NCI-H128 (cell line): ENCODE results near the gene HOXB1.
"Not testable (repeated sequence)": the region's sequence is repeated elsewhere in the genome, so short reads cannot be mapped to it uniquely, and the experiment has no call there.

Source experiments
- DNase-seq: peaks from one replicate; lab custom pipeline; 2025; ENCODE audit not compliant: unreplicated experiment; lab: John Stamatoyannopoulos, UW

Gene HOXB1

GRCh38 chr17:48544349-48545021, 13.7 kb upstream of the HOXB1 start:
- no peak for DNase-seq

- no peak for DNase-seq
Observed at GRCh38 chr17:48543854-48544348, 13.1 kb upstream of the HOXB1 start.

GRCh38 chr17:48543107-48543853, 12.5 kb upstream of the HOXB1 start:
- DNase-seq = no peak

DNA sequence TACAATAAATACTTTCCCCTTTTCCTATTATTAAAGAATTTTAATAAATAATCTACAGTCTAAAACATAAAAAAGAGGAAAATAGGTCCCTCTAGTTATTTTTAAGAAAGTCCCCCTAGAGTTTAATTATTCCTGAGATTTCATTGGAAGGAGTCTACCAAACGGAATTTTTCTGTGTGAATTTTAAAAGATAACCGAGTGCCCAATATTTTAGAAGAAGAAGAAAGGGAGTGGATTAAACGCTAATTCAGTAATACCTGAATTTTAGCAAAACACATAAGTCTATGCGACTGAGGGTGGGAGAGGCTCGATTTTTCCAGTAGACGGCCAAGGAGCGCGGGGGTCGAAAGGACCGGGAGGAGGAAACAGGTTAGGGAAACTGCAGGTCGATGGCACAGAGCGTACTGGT, 11.9 kb upstream of the HOXB1 start:
- no peak for DNase-seq

GRCh38 chr17:48542114-48542656, 11.4 kb upstream of the HOXB1 start:
- no peak for DNase-seq

DNA sequence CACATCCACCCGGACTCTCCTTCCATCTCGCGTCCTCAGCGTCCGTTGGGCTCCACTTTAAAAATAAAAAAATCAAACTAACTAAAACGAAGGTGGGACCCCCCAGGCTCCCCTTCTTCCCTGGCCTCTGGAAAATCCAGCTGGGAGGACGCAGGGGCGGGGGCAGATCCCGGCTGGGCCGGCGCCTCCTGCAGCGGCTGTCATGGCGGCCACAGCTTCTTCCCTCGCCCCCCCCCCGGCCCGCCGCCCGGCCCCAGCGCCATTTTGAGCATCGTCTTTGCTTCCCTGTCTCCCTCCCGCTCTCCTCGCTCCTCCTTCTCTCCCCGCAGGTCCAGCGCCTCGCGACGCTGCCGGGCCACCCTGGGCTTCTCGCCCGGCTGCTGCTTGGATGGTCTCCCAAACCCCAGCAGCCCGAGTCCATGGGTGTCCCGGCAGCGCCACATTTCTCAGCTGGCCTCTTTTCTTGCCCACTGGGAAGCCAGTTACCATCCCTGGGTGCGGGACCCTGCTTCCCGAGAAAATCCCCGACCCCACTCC, 10.8 kb upstream of the HOXB1 start:
- DNase-seq = no peak

DNA sequence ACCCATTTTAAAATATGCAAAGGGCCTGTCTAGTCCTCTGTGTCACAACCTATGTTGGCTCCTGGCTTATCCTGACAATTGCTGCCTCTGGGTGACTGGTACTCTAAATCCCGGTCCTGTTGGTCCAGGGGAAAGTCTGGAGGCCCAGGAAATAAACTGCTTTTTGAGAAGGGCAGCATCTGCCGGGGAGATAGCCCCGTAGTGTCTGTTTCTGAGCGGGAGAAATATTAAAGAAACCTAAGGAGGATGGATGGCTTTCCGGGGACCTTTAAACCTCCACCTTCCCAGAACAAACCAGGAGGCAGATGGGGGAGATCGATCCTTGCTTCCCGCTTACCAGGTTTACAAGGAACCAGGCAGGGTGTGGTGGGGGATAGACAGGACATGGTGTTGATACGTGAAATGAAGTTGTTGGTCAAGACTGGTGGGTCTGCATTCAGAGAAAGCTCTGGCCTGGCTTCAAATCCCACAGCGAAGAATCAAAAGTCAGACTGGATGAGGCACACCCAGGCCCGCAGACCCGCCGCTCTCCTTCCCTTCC, 10.3 kb upstream of the HOXB1 start:
- no peak for DNase-seq

DNA sequence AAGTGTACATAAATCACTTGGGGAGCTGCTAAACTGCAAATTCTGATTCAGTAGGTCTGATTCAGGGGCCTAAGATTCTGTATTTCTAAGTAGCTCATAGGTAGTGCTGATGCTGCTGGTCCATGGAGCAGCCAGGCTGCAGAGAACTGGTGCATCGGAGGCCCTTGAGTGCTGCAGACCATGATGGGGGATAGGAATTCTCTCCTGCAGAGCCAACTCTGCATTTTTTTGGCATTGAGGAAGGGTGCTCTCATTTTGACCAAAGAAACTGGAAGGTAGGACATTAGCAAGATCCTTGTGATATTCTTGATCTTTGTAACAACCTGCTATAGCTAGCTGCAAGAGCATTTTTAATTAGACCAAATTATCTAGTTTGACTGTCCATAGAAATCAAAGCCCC, 9.4 kb upstream of the HOXB1 start:
- no peak for DNase-seq

DNA sequence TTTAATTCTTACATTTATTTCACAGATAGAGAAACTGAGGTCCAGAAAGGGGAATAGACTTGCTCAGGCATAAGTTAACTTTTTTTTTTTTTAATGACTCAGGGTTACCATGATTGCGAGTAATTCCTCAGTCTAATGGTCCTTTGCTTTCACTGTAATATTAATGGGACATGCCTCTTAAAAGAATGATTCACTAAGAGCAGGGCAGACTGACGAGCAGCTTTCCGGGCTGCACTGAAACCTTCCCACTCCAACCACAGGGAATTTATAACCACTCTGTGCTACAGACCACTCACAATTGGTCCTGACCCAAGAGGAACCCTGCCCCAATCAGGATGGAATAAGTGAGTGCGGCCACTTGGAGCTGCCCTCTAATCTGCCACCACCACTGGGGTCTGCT, 8.4 kb upstream of the HOXB1 start:
- no peak for DNase-seq

GRCh38 chr17:48537316-48537715, 6.5 kb upstream of the HOXB1 start:
- no peak for DNase-seq

DNA sequence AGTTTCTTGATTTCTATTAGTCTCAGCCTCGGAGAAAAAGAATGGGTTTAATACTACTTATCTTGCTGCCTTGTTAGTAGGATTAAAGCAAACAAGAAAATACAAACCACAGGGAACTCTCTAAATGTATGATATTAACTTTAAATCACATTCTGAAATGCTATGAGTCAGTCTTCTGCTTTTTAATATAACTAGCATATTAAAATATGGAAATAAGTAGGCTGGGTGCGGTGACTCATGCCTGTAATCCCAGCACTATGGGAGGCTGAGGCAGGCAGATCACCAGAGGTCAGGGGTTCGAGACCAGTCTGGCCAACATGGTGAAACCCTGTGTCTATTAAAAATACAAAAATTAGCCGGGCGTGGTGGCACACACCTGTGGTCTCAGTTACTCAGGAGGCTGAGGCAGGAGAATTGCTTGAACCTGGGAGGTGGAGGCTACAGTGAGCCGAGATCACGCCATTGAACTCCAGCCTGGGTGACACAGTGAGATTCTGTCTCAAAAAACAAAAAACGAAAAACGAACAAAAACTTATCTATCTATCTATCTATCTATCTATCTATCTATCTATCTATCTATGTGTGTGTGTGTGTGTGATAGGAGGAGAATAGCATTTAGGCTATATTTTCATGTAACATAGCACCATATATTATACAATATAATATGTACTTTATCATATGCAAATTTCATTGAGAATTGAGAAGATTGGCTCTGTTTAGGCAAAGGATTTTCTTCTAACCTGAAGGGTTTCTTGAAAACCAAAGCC, 5.2 kb upstream of the HOXB1 start:
- DNase-seq = not testable (repeated sequence)

DNA sequence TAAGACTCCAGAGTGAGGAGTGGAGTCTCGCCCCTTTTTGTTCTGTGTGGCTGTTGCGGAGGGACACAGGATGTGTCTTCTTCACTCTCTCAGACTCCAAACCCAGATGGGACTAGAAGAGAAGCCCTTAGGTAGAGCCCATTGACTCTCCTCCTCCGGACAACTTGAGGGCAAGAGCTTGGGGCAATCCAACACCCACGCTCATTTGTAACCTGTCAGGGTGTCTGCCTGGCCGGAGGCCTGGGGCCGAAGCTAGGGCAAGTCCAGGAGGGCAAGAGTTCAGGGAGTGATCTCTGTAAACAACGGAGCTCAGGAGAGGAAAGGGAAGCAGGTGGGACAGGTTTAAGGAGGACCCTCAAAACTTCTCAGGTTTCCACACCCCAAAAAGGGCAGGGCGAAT, 1.4 kb upstream of the HOXB1 start:
- no peak for DNase-seq

- DNase-seq = no peak
Observed at GRCh38 chr17:48530208-48530886, 464 bp downstream of the HOXB1 start.

- no peak for DNase-seq
Observed at GRCh38 chr17:48529683-48530009, 1.2 kb downstream of the HOXB1 start.

- no peak for DNase-seq
Observed at GRCh38 chr17:48528936-48529682, 1.7 kb downstream of the HOXB1 start.

DNA sequence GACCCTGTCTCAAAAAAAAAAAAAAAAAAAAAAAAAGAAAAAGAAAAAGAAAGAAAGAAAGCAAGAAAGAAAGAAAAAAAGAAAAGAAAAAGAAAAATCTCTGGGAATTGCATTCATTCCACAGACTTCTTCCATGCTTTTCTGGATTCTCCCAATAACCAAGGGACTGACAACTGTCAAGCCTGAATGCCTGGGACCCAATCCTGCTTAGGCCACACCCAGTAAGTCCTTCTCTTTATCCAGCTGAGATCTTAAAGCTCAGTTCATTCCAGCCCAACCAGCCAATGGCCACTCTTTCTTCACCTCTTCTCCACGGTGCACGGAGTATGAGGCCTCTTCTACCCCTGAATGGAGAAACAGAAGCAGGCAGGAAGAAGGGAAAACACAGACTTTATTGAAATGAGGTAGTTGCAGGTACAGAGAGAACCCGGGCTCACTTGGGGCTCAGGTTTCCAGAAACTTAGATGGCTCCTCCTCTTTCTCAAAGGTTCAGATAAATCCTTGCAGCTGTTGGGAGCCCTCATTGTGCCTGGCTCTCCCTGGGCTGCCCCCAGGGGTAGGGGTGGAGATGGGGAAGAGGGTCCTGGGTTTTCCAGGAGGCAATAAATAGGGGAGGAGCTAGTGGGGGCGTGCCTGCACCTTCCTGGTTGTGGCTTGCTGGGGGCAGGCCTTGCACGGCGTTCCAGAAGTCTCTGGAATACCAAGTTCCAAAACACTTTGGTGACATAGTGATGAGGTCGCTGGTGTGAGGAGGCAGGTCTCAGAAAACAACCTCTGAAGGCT, 2.5 kb downstream of the HOXB1 start:
- DNase-seq = no peak

GRCh38 chr17:48527547-48527932, 3.3 kb downstream of the HOXB1 start:
- no peak for DNase-seq

DNA sequence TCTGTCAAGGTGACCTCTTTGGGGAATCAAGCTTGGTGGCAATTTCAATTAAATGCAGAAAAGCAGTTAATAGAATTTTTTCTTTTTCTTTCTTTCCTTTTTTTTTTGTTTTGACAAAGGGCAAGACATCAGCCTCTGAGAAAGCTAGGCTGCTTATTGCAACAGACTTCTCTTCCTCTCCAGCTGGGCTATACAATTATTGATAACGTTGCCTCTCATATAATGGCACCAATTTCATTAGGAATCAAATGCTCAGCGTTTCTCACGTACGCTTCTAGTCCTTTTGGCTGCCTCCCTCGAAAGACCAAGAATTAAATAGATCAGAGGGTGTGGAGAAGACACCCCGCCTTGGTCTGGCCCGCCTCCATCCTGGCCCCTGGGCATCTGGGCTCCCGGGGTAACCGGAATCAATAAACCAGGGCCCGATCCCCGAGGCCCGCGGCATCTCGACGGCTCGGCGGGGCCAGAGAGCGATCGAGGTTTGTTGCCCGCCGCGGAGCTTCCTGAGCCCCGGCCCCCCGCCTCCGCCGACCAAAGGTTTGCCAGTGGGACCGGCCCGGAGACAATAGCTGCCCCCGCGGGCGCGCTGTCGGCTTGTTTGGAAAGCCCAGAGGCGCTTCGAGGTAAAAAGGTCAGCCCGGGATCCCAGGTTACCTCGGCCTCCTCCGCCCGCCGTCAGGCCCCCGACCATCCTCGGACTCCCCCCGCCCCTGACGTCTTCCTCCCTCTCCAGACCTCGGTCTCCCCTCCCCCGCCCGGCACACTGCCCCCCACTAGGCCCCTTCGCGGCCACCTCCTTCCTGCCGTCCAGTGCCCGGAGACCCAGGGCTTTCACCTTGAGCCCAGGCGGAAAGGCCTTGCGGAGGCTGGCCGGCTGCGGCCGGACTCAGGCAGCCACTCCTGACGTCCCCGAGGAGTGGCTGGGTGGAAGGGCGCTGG, 3.9 kb downstream of the HOXB1 start:
- no peak for DNase-seq
